GM23248 (cell line): ENCODE measurements around the gene EFR3B. TPM values are rescaled to one million over a fixed set of nuclear protein-coding genes. Genes with fewer than 3 reads are reported as not detected.
A peak's percentile ranks its signal among the peaks of the same experiment; 100 is the strongest.

Experiments
- DNase-seq: peaks from one replicate; pipeline ENCODE4 v3.0.0-alpha.2; 2015
- H2AFZ ChIP-seq: fragments of 200-600 bp; sonication (generic); 2 replicates; pipeline ENCODE4 v1.6.1; 2016; ENCODE audit warnings: antibody characterized with exemption
- H3F3A ChIP-seq: fragments of 200-600 bp; sonication (generic); 2 replicates; pipeline ENCODE4 v1.6.1; 2016; ENCODE audit warnings: mild to moderate bottlenecking, antibody characterized with exemption, mixed run types; ENCODE audit not compliant: insufficient read depth
- H3K27ac ChIP-seq: fragments of 200-600 bp; sonication (generic); 2 replicates; pipeline ENCODE4 v1.5.1; 2016; ENCODE audit warnings: mild to moderate bottlenecking
- H3K27me3 ChIP-seq: fragments of 200-600 bp; sonication (generic); replicated peaks from 2 replicates; pipeline ENCODE4 v1.6.1; 2016; ENCODE audit warnings: mild to moderate bottlenecking; ENCODE audit not compliant: insufficient read depth
- H3K36me3 ChIP-seq: fragments of 200-600 bp; sonication (generic); 2 replicates; pipeline ENCODE4 v1.6.1; 2016; ENCODE audit warnings: low read depth, mild to moderate bottlenecking
- H3K4me1 ChIP-seq: fragments of 200-600 bp; sonication (generic); 2 replicates; pipeline ENCODE4 v1.6.1; 2016; ENCODE audit warnings: mild to moderate bottlenecking; ENCODE audit not compliant: insufficient read depth
- H3K4me2 ChIP-seq: fragments of 200-600 bp; sonication (generic); one replicate; pipeline ENCODE4 v1.6.1; 2016; ENCODE audit warnings: mild to moderate bottlenecking; ENCODE audit not compliant: unreplicated experiment
- H3K4me3 ChIP-seq: fragments of 200-600 bp; sonication (generic); 2 replicates; pipeline ENCODE4 v1.5.1; 2016; ENCODE audit warnings: mild to moderate bottlenecking
- H3K79me2 ChIP-seq: fragments of 200-600 bp; sonication (generic); 2 replicates; pipeline ENCODE4 v1.6.1; 2016; ENCODE audit warnings: mild to moderate bottlenecking; ENCODE audit not compliant: insufficient read depth
- H3K9ac ChIP-seq: fragments of 200-600 bp; sonication (generic); 2 replicates; pipeline ENCODE4 v1.6.1; 2016; ENCODE audit warnings: mild to moderate bottlenecking
- H3K9me2 ChIP-seq: fragments of 200-600 bp; sonication (generic); 2 replicates; pipeline ENCODE4 v1.6.1; 2016; ENCODE audit warnings: mixed run types, mild to moderate bottlenecking, moderate library complexity; ENCODE audit not compliant: insufficient read depth
- H3K9me3 ChIP-seq: fragments of 200-600 bp; sonication (generic); one replicate; pipeline ENCODE4 v1.6.1; 2017; ENCODE audit warnings: low read depth
- H4K20me1 ChIP-seq: fragments of 200-600 bp; sonication (generic); 2 replicates; pipeline ENCODE4 v1.6.0; 2016; ENCODE audit not compliant: insufficient read depth
- EZH2 ChIP-seq: fragments of 200-600 bp; sonication (generic); IDR thresholded peaks from 2 replicates; pipeline ENCODE4 v1.6.1; 2018; ENCODE audit warnings: antibody characterized with exemption, mild to moderate bottlenecking; ENCODE audit not compliant: insufficient read depth, poor library complexity, severe bottlenecking
- EZH2phosphoT487 ChIP-seq: fragments of 200-600 bp; sonication (generic); IDR thresholded peaks from 2 replicates; pipeline ENCODE4 v1.6.1; 2018; ENCODE audit warnings: antibody characterized with exemption, moderate library complexity, mild to moderate bottlenecking, low read depth; ENCODE audit not compliant: insufficient read depth
- WGBS, 2 experiments: methylation state at CpG; one replicate each; pipeline ENCODE4 v1.1.6; 2015 to 2017; ENCODE audit warnings: low lambda C conversion rate in 2 of 2, low coverage in 1 of 2; ENCODE audit errors: missing lambda C conversion rate in 2 of 2; 5-methylcytosine and 5-hydroxymethylcytosine counted together
- in situ Hi-C: fragments of 300-500 bp; cut with MboI; formaldehyde crosslinking; loops from 2 replicates; pipeline ENCODE4 v1.15.0; 2020
- polyA plus RNA-seq: library from polyadenylated mRNA; unstranded; fragments of >200 nt; fragmentation: Nextera tagmentation; extraction: Ambion mirVana; gene quantifications from 2 replicates; pipeline ENCODE4 v1.2.1, GENCODE V29; 2016
- total RNA-seq: library from RNA; depleted of rRNA; stranded (reverse); fragments of >200 nt; shearing (Covaris generic); gene quantifications from 2 replicates; pipeline ENCODE4 v1.2.3, GENCODE V29; 2014

Gene EFR3B
- total and polyA plus RNA-seq, 2 experiments from 2014 or later = 0.51 to 0.97 TPM

GRCh38 chr2:25056098-25056821 is 14.4 kb downstream of the EFR3B start:
- Histone ChIP-seq H3K4me3 (no peak overlapping the region), H3K9ac (no peak overlapping the region), H4K20me1 (no peaks in the 10 kb centered on the region), H3K4me2 (no peak overlapping the region), H2AFZ (no peak overlapping the region), H3K27me3 (no peaks in the 10 kb centered on the region), H3K4me1 (no peaks in the 10 kb centered on the region), H3K9me2 (no peaks in the 10 kb centered on the region), H3K27ac (no peak overlapping the region), H3K79me2 (no peaks in the 10 kb centered on the region), H3K36me3 (no peaks in the 10 kb centered on the region), H3K9me3 (no peaks in the 10 kb centered on the region), H3F3A (no peaks in the 10 kb centered on the region)
- WGBS, 2 experiments = 87 to 89% methylated on average over 9 of the region's 9 CpGs
- no peak for TF ChIP-seq EZH2
- TF ChIP-seq EZH2phosphoT487 = no peak
- in situ Hi-C loops = no loop called here
- DNase-seq = no peak

GRCh38 chr2:25062511-25062917 is 20.6 kb downstream of the EFR3B start:
- Histone ChIP-seq H2AFZ (no peak overlapping the region), H3K27ac (no peak overlapping the region), H3K4me3 (no peak overlapping the region), H3K36me3 (no peaks in the 10 kb centered on the region), H3F3A (no peaks in the 10 kb centered on the region), H3K4me2 (no peak overlapping the region), H3K27me3 (no peaks in the 10 kb centered on the region), H4K20me1 (no peaks in the 10 kb centered on the region), H3K9me2 (no peaks in the 10 kb centered on the region), H3K4me1 (peaks cover 10% of the 10 kb centered on the region), H3K9ac (no peak overlapping the region), H3K79me2 (no peaks in the 10 kb centered on the region), H3K9me3 (no peaks in the 10 kb centered on the region)
- no peak for TF ChIP-seq EZH2
- no peak for TF ChIP-seq EZH2phosphoT487
- 86 to 91% methylated on average over 11 of the region's 11 CpGs for WGBS, 2 experiments
- in situ Hi-C loops = no loop called here
- DNase-seq = no peak

GRCh38 chr2:25063876-25064660 is 22.2 kb downstream of the EFR3B start:
- no peak overlapping the region for H3K9ac ChIP-seq
- WGBS, 2 experiments = 21% methylated on average over 13 of the region's 13 CpGs
- no peaks in the 10 kb centered on the region for H3F3A ChIP-seq
- H3K4me3 ChIP-seq = no peak overlapping the region; the same call in 1 of the 2 replicates
- TF ChIP-seq EZH2phosphoT487 (no peak), EZH2 (no peak)
- no peaks in the 10 kb centered on the region for H4K20me1 ChIP-seq
- H3K27ac ChIP-seq = no peak overlapping the region
- H3K9me2 ChIP-seq = no peaks in the 10 kb centered on the region
- no peaks in the 10 kb centered on the region for H3K27me3 ChIP-seq
- peak; percentile 56 for DNase-seq
- H3K4me2 ChIP-seq = peak overlapping the region; percentile 28
- H3K4me1 ChIP-seq = peaks cover 10% of the 10 kb centered on the region
- in situ Hi-C loops = no loop called here
- H3K9me3 ChIP-seq = no peaks in the 10 kb centered on the region
- peak overlapping the region; percentile 4; the same call in 1 of the 2 replicates for H2AFZ ChIP-seq
- no peaks in the 10 kb centered on the region for H3K79me2 ChIP-seq
- H3K36me3 ChIP-seq = no peaks in the 10 kb centered on the region

GRCh38 chr2:25065768-25066167 is 23.9 kb downstream of the EFR3B start:
- Histone ChIP-seq H3K27ac (no peak overlapping the region), H3K4me1 (peaks cover 10% of the 10 kb centered on the region), H2AFZ (no peak overlapping the region), H3K36me3 (no peaks in the 10 kb centered on the region), H4K20me1 (no peaks in the 10 kb centered on the region), H3K9me2 (no peaks in the 10 kb centered on the region), H3K79me2 (no peaks in the 10 kb centered on the region), H3K9me3 (no peaks in the 10 kb centered on the region), H3K4me3 (no peak overlapping the region), H3K9ac (no peak overlapping the region), H3K4me2 (no peak overlapping the region), H3K27me3 (no peaks in the 10 kb centered on the region), H3F3A (no peaks in the 10 kb centered on the region)
- DNase-seq = no peak
- 75 to 86% methylated on average over 4 of the region's 4 CpGs for WGBS, 2 experiments
- TF ChIP-seq EZH2phosphoT487 = no peak
- no peak for TF ChIP-seq EZH2
- in situ Hi-C loops = no loop called here
